Astrocyte of the hippocampus (primary cell): ENCODE data around the gene LTB4R2.

Source experiments
- DNase-seq: peaks from one replicate; pipeline ENCODE4 v3.0.0; 2011; ENCODE audit warnings: low read depth, low spot score

LTB4R2 gene

GRCh38 chr14:24317141-24317928, 7.4 kb downstream of the LTB4R2 start:
- no peak for DNase-seq

DNA sequence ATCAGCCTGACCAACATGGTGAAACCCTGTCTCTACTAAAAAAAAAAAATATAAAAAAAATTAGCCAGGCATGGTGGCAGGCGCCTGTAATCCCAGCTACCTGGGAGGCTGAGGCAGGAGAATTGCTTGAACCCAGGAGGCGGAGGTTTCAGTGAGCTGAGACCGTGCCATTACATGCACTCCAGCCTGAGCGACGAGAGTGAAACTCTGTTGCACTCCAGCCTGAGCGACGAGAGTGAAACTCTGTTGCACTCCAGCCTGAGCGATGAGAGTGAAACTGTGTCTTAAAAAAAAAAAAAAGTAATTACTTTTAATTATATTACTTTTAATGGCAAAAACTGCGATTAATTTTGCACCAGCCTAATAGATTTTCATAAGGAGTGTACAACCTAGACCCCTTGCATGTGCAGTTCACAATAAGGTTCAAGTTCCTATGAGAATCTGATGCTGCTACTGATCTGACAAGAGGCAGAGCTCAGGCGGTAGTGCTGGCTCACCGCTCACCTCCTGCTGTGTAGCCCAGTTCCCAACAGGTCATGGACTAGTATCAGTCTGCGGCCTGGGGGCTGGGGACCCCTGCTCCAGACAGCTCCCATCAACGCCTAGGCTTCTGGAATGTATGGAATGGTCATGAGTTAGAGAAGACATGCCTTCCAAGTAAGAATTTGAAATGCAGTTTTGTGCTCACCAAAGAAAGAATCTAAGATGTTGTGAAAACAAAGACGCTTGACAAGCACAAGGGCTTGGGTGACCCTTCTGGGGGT, 11.5 kb downstream of the LTB4R2 start:
- DNase-seq, result no peak

GRCh38 chr14:24322672-24323071, 12.7 kb downstream of the LTB4R2 start:
- DNase-seq, result no peak

DNA sequence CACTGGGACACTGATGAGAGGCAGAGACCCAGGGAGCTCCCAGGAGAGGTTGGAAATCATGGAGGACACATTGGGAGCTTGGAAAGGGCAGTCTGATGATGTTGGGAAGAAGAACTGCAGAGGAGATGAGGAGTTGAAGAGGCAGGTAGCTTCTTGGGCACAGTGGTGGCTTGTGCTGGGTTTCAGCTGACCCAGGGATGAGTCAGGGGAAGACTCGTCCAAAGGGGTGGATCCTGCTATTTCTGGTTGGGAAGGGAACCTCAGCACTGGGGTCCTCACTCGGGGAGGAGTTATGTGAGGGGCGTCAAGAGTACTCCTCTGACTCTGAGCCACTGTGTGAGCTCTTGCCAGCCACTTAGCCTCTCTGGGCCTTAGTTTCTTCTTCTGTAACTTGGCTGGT, 13.4 kb downstream of the LTB4R2 start:
- no peak for DNase-seq

DNA sequence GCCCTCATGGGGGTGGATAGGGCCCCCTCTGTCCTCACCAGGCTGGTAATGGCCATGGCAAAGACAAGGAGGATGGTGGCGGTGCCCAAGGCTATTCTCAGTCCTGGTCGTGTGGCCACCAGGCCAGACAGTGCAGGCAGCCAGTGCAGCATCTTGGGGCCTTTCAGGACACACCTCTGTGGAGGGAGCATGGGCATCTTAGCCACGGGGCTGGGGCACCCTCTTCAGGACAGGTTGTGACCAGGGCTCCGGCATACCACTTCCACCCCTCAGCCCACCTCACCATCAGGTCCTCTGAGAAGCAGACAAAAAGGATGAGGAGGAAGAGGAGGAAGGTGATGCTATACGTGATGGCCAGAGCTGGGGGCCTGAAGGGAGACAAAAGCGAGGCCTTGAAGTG, 14.1 kb downstream of the LTB4R2 start:
- no peak for DNase-seq

- no peak for DNase-seq
Observed at GRCh38 chr14:24325041-24325530, 15.1 kb downstream of the LTB4R2 start.

DNA sequence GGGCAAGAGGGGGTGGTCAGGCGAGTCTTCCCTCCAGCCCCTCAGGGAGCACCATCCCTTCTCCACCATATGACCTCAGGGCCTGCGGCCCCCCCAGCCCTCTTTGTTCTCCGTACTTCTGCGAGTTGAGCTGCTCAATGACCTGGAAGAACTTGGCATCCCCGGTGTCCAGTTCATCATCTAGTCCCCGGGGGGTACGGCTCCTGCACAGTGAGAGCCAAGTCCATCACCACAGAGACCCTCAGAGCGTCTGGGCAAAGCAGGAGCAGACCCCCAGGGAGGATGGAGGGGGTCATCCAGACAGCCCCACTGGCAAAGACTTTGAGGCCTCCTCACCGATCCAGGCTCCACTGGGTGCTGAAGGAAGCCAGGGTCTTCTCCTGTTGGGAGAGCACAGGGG, 16.0 kb downstream of the LTB4R2 start:
- DNase-seq, result no peak

DNA sequence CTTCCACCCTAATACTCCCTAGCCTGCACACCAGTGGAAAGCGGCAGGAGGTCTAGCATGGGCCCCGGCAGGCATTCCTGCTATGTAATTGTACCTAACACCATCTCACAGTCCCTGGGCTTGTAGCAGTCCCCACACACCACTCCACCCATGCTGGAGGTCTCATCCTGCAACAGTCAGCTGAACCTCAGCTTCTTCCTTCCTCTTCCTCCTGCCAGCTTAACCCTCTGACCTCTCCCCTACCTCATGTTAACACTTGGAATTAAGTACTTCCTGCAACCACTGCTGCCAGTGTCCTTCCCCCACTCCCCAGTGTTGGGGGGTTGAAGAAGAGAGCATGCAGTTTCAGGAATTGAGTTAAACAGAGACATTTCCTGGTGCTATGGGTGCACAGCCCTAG, 17.4 kb downstream of the LTB4R2 start:
- no peak for DNase-seq

- DNase-seq, result peak; percentile 40
Observed at GRCh38 chr14:24327914-24328313, 18.0 kb downstream of the LTB4R2 start.

GRCh38 chr14:24329073-24329663, 19.2 kb downstream of the LTB4R2 start:
- no peak for DNase-seq

DNA sequence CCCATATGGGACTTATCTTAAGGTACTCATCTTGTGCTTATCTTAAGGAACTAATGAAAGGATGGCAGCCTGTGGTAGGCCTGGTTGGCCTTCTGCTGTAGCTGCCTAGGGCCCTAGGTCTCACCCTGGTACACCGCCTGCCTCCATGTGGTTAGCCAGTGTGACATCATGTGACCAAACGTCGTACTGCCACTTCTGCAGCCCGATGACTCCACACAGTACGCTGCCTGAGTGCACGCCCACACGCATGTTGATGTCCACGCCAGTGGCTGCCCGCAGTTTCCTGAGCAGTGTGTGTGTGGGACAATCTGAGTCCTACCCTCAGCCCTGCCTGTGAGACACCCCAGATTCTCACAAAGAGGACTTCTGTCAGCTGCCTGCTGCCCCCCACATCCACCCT, 19.8 kb downstream of the LTB4R2 start:
- no peak for DNase-seq

- DNase-seq, result no peak
Observed at GRCh38 chr14:24330973-24331674, 21.2 kb downstream of the LTB4R2 start.

- no peak for DNase-seq
Observed at GRCh38 chr14:24331731-24332267, 21.9 kb downstream of the LTB4R2 start.

DNA sequence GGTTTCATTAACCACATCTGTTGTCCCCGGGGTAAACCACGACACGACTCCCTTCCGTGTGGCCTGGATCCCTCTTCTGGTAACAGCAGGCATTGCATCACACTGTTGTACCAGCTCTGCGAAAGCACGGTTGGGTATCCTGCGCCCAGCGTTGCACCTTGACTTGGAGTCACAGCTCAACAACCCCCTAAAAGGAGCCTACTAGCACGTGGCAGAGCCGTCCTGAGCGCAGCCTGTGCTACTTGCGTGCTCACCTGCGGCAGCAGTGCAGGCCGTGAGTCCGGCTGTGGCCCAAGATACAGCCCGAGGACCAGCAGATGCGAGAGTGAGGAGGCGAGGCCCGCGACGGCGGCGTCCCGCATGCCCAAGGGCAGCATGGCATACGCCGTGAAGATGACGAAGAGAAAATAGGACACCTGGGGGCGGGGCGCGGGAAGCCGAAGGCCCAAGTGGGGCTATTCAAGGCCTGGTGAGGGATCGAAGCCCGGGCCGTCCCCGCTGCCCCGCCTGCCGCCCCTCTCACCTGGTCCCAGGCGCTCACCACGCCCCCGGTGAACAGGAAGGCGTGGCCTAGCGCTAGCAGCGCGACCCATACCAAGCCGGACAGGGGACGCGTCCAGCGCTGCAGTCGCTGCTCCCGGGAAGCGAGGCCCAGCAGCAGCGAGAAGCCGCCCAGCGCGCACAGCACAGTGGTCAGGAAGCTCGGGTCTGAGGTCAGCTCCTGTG, 22.5 kb downstream of the LTB4R2 start:
- DNase-seq, result peak; percentile 78

DNA sequence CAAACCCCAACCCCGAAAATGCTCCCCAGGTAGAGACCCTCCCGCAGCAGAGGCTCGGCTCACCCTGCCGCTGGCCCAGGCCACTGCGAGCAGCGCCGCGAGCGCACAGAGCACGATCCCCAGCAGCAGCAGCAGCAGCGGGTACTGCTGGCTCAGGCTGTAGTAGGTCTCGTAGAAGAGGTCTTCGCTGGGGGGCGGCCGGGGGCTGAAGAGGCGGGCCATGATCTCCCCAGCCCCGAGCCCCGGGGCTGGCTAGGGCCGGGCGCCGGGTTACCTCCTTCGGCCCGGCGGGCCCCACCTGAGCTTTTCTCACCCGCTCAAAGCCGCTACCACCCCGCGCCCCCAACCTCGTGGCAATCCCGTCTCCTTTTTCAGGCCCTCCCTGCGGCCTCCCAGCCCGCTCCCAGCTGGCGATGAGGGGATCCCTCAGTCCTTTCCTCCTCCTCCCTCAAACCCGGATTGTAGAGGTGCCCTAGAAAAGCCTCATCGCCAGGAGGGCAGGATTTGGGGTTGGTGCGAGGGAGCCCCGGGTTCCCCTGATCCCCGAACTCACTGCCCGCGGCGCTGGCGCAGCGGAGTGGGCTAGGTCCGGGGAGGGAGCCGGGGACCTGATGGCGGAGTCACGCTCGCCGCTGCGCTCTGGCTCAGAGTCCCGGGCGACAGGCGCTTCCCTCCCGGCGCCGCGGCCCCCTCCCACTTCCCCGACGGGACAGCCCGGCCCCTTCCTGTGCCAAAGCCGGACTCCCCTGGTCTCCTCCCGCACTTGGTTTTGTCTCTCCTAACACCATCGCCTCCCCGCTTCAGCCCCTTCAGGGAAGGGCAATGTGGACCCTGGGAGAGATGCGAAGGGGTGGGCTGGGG, 24.7 kb downstream of the LTB4R2 start, which contains the start of gene ADCY4:
Gene ADCY4 (minus strand): TSS at position 641 of the 861 bp plus-strand sequence. CDS start 419 bp downstream, at position 222.
- DNase-seq, result peak; percentile 29

DNA sequence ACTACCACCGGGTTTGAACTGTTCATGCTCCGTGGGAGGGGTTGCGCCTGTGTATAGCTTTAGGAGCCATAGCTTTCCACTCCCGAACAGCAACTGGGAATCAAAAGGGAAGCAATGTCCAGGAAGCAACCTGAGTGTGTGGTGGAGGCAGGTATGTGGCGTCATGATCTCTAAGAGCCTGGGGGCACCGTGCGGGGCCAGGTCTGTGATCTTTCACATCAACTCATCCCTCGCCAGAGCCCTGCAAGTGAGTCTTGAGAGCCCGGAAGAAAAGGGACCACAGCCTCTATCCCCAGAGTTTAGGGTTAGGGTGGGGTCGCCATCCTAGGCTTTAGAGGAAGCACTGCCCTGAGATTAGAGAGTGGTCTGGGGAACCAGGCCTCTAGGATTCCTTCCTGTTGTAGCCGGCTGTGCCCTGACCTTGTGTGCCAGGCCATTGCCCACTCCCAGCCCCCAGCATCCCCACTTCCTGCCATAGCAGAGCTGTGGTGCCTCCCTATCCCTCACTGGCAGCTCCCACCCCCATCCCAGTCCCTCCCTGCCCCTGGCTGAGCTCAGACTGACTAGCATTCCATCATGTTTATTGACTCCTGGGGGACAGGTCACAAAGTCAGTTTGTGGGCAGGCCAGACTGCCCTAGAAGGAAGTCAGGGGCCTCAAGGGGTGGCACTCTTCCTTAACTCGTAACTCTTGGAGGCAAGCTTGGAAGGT, 25.7 kb downstream of the LTB4R2 start:
- no peak for DNase-seq

DNA sequence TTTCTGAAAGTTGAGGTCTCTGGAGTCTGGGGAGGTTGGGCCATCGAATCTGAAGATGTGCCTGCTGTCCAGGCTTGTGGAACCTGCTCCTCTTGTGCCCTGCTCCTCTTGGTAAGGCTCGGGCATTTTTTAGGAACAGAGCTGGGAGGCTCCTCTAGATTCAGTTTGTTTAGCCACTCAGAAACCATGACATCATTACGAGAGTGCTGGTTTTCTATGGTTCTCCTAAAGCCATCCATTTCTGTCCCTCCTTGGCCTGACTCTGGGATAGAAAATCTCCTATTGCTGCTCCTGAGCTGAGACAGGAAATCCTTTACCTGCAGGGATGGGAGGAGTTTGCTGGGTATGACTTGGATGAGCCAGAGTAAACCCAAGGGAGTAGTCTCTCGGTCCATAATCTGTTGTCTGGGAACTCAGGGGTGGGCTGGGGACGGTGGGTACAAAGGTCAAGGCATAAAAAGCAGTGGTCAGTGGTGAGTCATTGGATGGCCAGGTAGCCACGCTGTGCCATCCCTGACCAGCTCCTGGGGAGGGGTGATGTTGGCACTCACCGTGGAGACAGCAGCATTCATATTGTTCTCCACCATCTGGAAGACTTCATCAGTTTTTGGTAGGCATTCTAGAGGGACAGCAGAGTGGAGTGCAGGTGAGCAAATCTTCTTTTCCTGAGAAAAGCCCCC, 27.3 kb downstream of the LTB4R2 start:
- DNase-seq, result no peak

- DNase-seq, result no peak
Observed at GRCh38 chr14:24337824-24338175, 27.9 kb downstream of the LTB4R2 start.

DNA sequence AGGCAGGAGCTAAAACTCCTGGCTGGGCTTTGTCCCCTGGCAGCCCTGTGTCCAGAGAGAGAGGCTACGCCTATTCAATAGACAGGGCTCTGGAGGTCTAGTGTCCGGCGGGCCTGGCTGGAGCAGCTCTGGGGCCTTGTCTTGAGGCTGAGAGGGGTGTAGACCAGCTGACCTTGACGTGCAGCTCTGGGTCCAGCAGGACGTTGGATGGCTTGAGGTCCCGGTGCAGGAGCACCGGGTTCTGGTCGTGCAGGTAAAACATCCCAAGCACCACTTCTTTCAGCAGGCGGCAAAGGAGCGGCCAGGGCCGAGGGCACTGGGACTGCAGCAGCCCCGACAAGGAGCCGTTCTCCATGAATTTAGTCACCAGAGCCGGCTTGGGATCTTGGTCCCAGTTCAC, 28.9 kb downstream of the LTB4R2 start:
- no peak for DNase-seq
